Activated CD8-positive, alpha-beta memory T cell treated with anti-CD3 and anti-CD28 coated beads for 1 hour (primary cell): ENCODE results near the gene PDE3B.
"Not testable (repeated sequence)": the region's sequence is repeated elsewhere in the genome, so short reads cannot be mapped to it uniquely, and the experiment has no call there.

Experiments
- DNase-seq, 2 donors: peaks; one replicate each; pipeline ENCODE4 v3.0.0-alpha.2; 2020; ENCODE audit warnings: low read depth in 1 of 2; ENCODE audit errors: extremely low read depth in 1 of 2

Gene PDE3B

GRCh38 chr11:14673824-14674405 lies 30.3 kb downstream of the PDE3B start:
- DNase-seq, result no peak

GRCh38 chr11:14676068-14676467 lies 32.5 kb downstream of the PDE3B start:
- DNase-seq, result no peak

- no peak for DNase-seq
Observed at GRCh38 chr11:14677146-14677545, 33.5 kb downstream of the PDE3B start.

GRCh38 chr11:14678350-14678749 lies 34.7 kb downstream of the PDE3B start:
- no peak for DNase-seq

GRCh38 chr11:14679662-14680061 lies 36.1 kb downstream of the PDE3B start:
- no peak for DNase-seq

- not testable (repeated sequence) for DNase-seq
Observed at GRCh38 chr11:14684234-14684915, 40.8 kb downstream of the PDE3B start.

- no peak for DNase-seq
Observed at GRCh38 chr11:14687456-14687855, 43.9 kb downstream of the PDE3B start.

- DNase-seq, result no peak
Observed at GRCh38 chr11:14687943-14688627, 44.5 kb downstream of the PDE3B start.

GRCh38 chr11:14695656-14696055 lies 52.1 kb downstream of the PDE3B start:
- not testable (repeated sequence) for DNase-seq

GRCh38 chr11:14698771-14699170 lies 55.2 kb downstream of the PDE3B start:
- DNase-seq, result no peak

- DNase-seq, result no peak
Observed at GRCh38 chr11:14700593-14700992, 57.0 kb downstream of the PDE3B start.

GRCh38 chr11:14702760-14703159 lies 59.2 kb downstream of the PDE3B start:
- DNase-seq, result no peak

- DNase-seq, result no peak
Observed at GRCh38 chr11:14703731-14704130, 60.1 kb downstream of the PDE3B start.

- DNase-seq, result no peak
Observed at GRCh38 chr11:14705067-14705466, 61.5 kb downstream of the PDE3B start.

- no peak for DNase-seq
Observed at GRCh38 chr11:14713496-14714244, 70.1 kb downstream of the PDE3B start.

- not testable (repeated sequence) for DNase-seq
Observed at GRCh38 chr11:14715669-14716068, 72.1 kb downstream of the PDE3B start.

- no peak for DNase-seq
Observed at GRCh38 chr11:14722496-14722895, 78.9 kb downstream of the PDE3B start.

GRCh38 chr11:14725150-14725549 lies 81.5 kb downstream of the PDE3B start:
- DNase-seq, result no peak

- DNase-seq, result no peak
Observed at GRCh38 chr11:14727215-14727614, 83.6 kb downstream of the PDE3B start.

GRCh38 chr11:14727746-14728145 lies 84.1 kb downstream of the PDE3B start:
- DNase-seq, result no peak

- DNase-seq, result not testable (repeated sequence)
Observed at GRCh38 chr11:14740539-14740938, 96.9 kb downstream of the PDE3B start.
